Measurements from ENCODE around the gene NTMT1.

GRCh38 chr9:129624947-129625346 is 1.0 kb upstream of the NTMT1 start:
- no peak for TF ChIP-seq CTCF (IDR thresholded peaks at IDR 0.05; ENCODE audit: low read depth, low read length)
- TF ChIP-seq EZH2phosphoT487 (IDR thresholded peaks at IDR 0.05; ENCODE audit: low read depth), result no peak
